Activated CD4-positive, alpha-beta T cell treated with anti-CD3 and anti-CD28 coated beads, Interleukin-2, amount 10 ng/mL, durations not matched to agents 7 days and 5 days (primary cell): ENCODE measurements around the gene PALD1. TPM values are rescaled to one million over a fixed set of nuclear protein-coding genes. Genes with fewer than 3 reads are reported as not detected.
A peak's percentile ranks its signal among the peaks of the same experiment; 100 is the strongest.

Source experiments
- CTCF ChIA-PET: fragments of 350-600 bp; sonication (Branson Sonifier 250); formaldehyde crosslinking; loops from one replicate; lab custom pipeline; 2021; ENCODE audit warnings: antibody characterized with exemption; lab: Charles Lee
- POLR2A ChIA-PET: fragments of 350-600 bp; sonication (Branson Sonifier 250); formaldehyde crosslinking; loops from one replicate; lab custom pipeline; 2021; ENCODE audit warnings: antibody characterized with exemption; lab: Charles Lee
- DNase-seq: peaks from one replicate; pipeline ENCODE4 v3.0.0-alpha.2; 2020
- H3K27ac Mint-ChIP-seq: one replicate; pipeline ENCODE4 v1.8.0; 2021; ENCODE audit warnings: mild to moderate bottlenecking, moderate library complexity, mixed read lengths
- H3K27me3 Mint-ChIP-seq: one replicate; pipeline ENCODE4 v1.8.0; 2021; ENCODE audit warnings: mixed read lengths
- H3K36me3 Mint-ChIP-seq: one replicate; pipeline ENCODE4 v1.8.0; 2021; ENCODE audit warnings: low read depth, mixed read lengths
- H3K4me1 Mint-ChIP-seq: one replicate; pipeline ENCODE4 v1.8.0; 2021; ENCODE audit warnings: mixed read lengths
- H3K4me3 Mint-ChIP-seq: one replicate; pipeline ENCODE4 v1.8.0; 2021; ENCODE audit warnings: mild to moderate bottlenecking, moderate library complexity, mixed read lengths
- H3K9me3 Mint-ChIP-seq: one replicate; pipeline ENCODE4 v1.8.0; 2021; ENCODE audit warnings: mixed read lengths
- total RNA-seq, 2 experiments: library from RNA; stranded (reverse); gene quantifications; one replicate each; pipeline ENCODE4 v1.2.3, GENCODE V29; 2021

Gene PALD1
- total RNA-seq, 2 experiments from 2014 or later = 1.2 to 1.5 TPM

GRCh38 chr10:70494536-70494935 is 16.0 kb downstream of the PALD1 start:
- no peaks in the 10 kb centered on the region for H3K27me3 Mint-ChIP-seq
- CTCF ChIA-PET = interaction anchor here (1.0 to 2.0 kb wide), 4 partner anchors 10 to 31 kb away, joined by 3 to 5 read pairs (median 5); no protein-coding TSS in a partner anchor
- no peak overlapping the region for H3K27ac Mint-ChIP-seq
- POLR2A ChIA-PET = no interaction called here
- no peaks in the 10 kb centered on the region for H3K9me3 Mint-ChIP-seq
- peak; percentile 27 for DNase-seq
- peaks cover 27% of the 10 kb centered on the region for H3K4me1 Mint-ChIP-seq
- H3K4me3 Mint-ChIP-seq = no peak overlapping the region
- no peaks in the 10 kb centered on the region for H3K36me3 Mint-ChIP-seq

- ChIA-PET CTCF (interaction anchor here (0.6 to 2.0 kb wide), 5 partner anchors 9 to 1759 kb away, joined by 3 to 5 read pairs (median 5); no protein-coding TSS in a partner anchor), POLR2A (no interaction called here)
- Mint-ChIP-seq H3K9me3 (no peaks in the 10 kb centered on the region), H3K4me1 (peaks cover 31% of the 10 kb centered on the region), H3K27ac (no peak overlapping the region), H3K36me3 (no peaks in the 10 kb centered on the region), H3K27me3 (no peaks in the 10 kb centered on the region), H3K4me3 (no peak overlapping the region)
- DNase-seq = peak; percentile 12
Measured at GRCh38 chr10:70494966-70495365, 16.4 kb downstream of the PALD1 start.

GRCh38 chr10:70495691-70496261 is 17.2 kb downstream of the PALD1 start:
- Mint-ChIP-seq H3K4me1 (peaks cover 35% of the 10 kb centered on the region), H3K4me3 (no peak overlapping the region), H3K27ac (no peak overlapping the region), H3K36me3 (no peaks in the 10 kb centered on the region), H3K27me3 (no peaks in the 10 kb centered on the region), H3K9me3 (no peaks in the 10 kb centered on the region)
- CTCF ChIA-PET = interaction anchor here (0.6 to 1.3 kb wide), 3 partner anchors 18 to 1759 kb away, joined by 3 to 5 read pairs (median 3); no protein-coding TSS in a partner anchor
- DNase-seq = no peak
- POLR2A ChIA-PET = no interaction called here

GRCh38 chr10:70496341-70497119 is 18.0 kb downstream of the PALD1 start:
- ChIA-PET CTCF (interaction anchor here (1.3 kb wide), 1 partner anchor 360 kb away, joined by 3 read pairs; no protein-coding TSS in a partner anchor), POLR2A (no interaction called here)
- peaks cover 36% of the 10 kb centered on the region for H3K4me1 Mint-ChIP-seq
- no peak for DNase-seq
- H3K27ac Mint-ChIP-seq = no peak overlapping the region
- no peaks in the 10 kb centered on the region for H3K9me3 Mint-ChIP-seq
- no peaks in the 10 kb centered on the region for H3K36me3 Mint-ChIP-seq
- no peaks in the 10 kb centered on the region for H3K27me3 Mint-ChIP-seq
- H3K4me3 Mint-ChIP-seq = no peak overlapping the region

- H3K4me1 Mint-ChIP-seq = peaks cover 36% of the 10 kb centered on the region
- ChIA-PET CTCF (interaction anchor here (1.3 kb wide), 1 partner anchor 360 kb away, joined by 3 read pairs; no protein-coding TSS in a partner anchor), POLR2A (no interaction called here)
- no peaks in the 10 kb centered on the region for H3K9me3 Mint-ChIP-seq
- H3K4me3 Mint-ChIP-seq = no peak overlapping the region
- no peaks in the 10 kb centered on the region for H3K27me3 Mint-ChIP-seq
- H3K36me3 Mint-ChIP-seq = no peaks in the 10 kb centered on the region
- no peak for DNase-seq
- no peak overlapping the region for H3K27ac Mint-ChIP-seq
Measured at GRCh38 chr10:70497120-70497545, 18.6 kb downstream of the PALD1 start.

- Mint-ChIP-seq H3K4me3 (no peak overlapping the region), H3K27ac (no peak overlapping the region), H3K27me3 (no peaks in the 10 kb centered on the region), H3K9me3 (no peaks in the 10 kb centered on the region), H3K36me3 (no peaks in the 10 kb centered on the region), H3K4me1 (peaks cover 25% of the 10 kb centered on the region)
- ChIA-PET POLR2A (no interaction called here), CTCF (interaction anchor here (2.2 kb wide), 1 partner anchor 10 kb away, joined by 8 read pairs; no protein-coding TSS in a partner anchor)
- no peak for DNase-seq
Measured at GRCh38 chr10:70498970-70499835, 20.6 kb downstream of the PALD1 start.

GRCh38 chr10:70499836-70500167 is 21.2 kb downstream of the PALD1 start:
- POLR2A ChIA-PET = no interaction called here
- Mint-ChIP-seq H3K4me1 (peaks cover 19% of the 10 kb centered on the region), H3K4me3 (no peak overlapping the region), H3K9me3 (no peaks in the 10 kb centered on the region), H3K27me3 (no peaks in the 10 kb centered on the region), H3K27ac (no peak overlapping the region), H3K36me3 (no peaks in the 10 kb centered on the region)
- CTCF ChIA-PET = interaction anchor here (2.2 kb wide), 1 partner anchor 11 kb away, joined by 8 read pairs; no protein-coding TSS in a partner anchor
- DNase-seq = no peak

- no peaks in the 10 kb centered on the region for H3K9me3 Mint-ChIP-seq
- ChIA-PET CTCF (interaction anchor here (2.2 kb wide), 1 partner anchor 11 kb away, joined by 8 read pairs; no protein-coding TSS in a partner anchor), POLR2A (no interaction called here)
- H3K4me1 Mint-ChIP-seq = peaks cover 13% of the 10 kb centered on the region
- no peak overlapping the region for H3K27ac Mint-ChIP-seq
- no peaks in the 10 kb centered on the region for H3K27me3 Mint-ChIP-seq
- no peaks in the 10 kb centered on the region for H3K36me3 Mint-ChIP-seq
- H3K4me3 Mint-ChIP-seq = no peak overlapping the region
- no peak for DNase-seq
Measured at GRCh38 chr10:70500368-70500767, 21.8 kb downstream of the PALD1 start.

GRCh38 chr10:70500812-70501301 is 22.3 kb downstream of the PALD1 start:
- H3K36me3 Mint-ChIP-seq = no peaks in the 10 kb centered on the region
- POLR2A ChIA-PET = no interaction called here
- no peak for DNase-seq
- H3K27ac Mint-ChIP-seq = no peak overlapping the region
- H3K9me3 Mint-ChIP-seq = no peaks in the 10 kb centered on the region
- H3K4me3 Mint-ChIP-seq = no peak overlapping the region
- no peaks in the 10 kb centered on the region for H3K27me3 Mint-ChIP-seq
- H3K4me1 Mint-ChIP-seq = peaks cover 12% of the 10 kb centered on the region
- CTCF ChIA-PET = no interaction called here

- Mint-ChIP-seq H3K36me3 (no peaks in the 10 kb centered on the region), H3K4me3 (no peak overlapping the region), H3K27me3 (no peaks in the 10 kb centered on the region), H3K4me1 (peaks cover 12% of the 10 kb centered on the region), H3K27ac (no peak overlapping the region), H3K9me3 (no peaks in the 10 kb centered on the region)
- ChIA-PET CTCF (no interaction called here), POLR2A (no interaction called here)
- DNase-seq = no peak
Measured at GRCh38 chr10:70502406-70502805, 23.8 kb downstream of the PALD1 start.

- no peaks in the 10 kb centered on the region for H3K9me3 Mint-ChIP-seq
- H3K36me3 Mint-ChIP-seq = no peaks in the 10 kb centered on the region
- H3K4me3 Mint-ChIP-seq = no peak overlapping the region
- POLR2A ChIA-PET = no interaction called here
- no peaks in the 10 kb centered on the region for H3K27me3 Mint-ChIP-seq
- no peak for DNase-seq
- H3K27ac Mint-ChIP-seq = no peak overlapping the region
- CTCF ChIA-PET = interaction anchor here (1.9 kb wide), 1 partner anchor 9 kb away, joined by 5 read pairs; no protein-coding TSS in a partner anchor
- H3K4me1 Mint-ChIP-seq = peaks cover 12% of the 10 kb centered on the region
Measured at GRCh38 chr10:70503776-70504175, 25.2 kb downstream of the PALD1 start.
